ENCODE results near the gene PIKFYVE.

Gene PIKFYVE

GRCh38 chr2:208244422-208244821 is 21.6 kb upstream of the PIKFYVE start:
- Histone ChIP-seq H3K79me2 (ENCODE audit: control insufficient read depth, insufficient read depth, low read length, unreplicated experiment) (no peaks in the 10 kb centered on the region), H2AFZ (ENCODE audit: low read length, unreplicated experiment) (no peak overlapping the region), H3K4me3 (ENCODE audit: low read depth, low read length) (no peak overlapping the region), H3K4me1 (ENCODE audit: control insufficient read depth, insufficient read depth, low read length, unreplicated experiment) (no peaks in the 10 kb centered on the region), H3K36me3 (ENCODE audit: insufficient read depth, low read length) (peaks cover 9% of the 10 kb centered on the region; the same call in 1 of the 2 replicates), H3K27ac (ENCODE audit: low read depth, low read length) (no peak overlapping the region), H3K27me3 (ENCODE audit: insufficient read depth, low read length) (no peaks in the 10 kb centered on the region)

GRCh38 chr2:208245746-208246145 is 20.3 kb upstream of the PIKFYVE start:
- Histone ChIP-seq H3K4me1 (ENCODE audit: control insufficient read depth, insufficient read depth, low read length, unreplicated experiment) (peaks cover 9% of the 10 kb centered on the region), H3K27me3 (ENCODE audit: insufficient read depth, low read length) (no peaks in the 10 kb centered on the region), H3K27ac (ENCODE audit: low read depth, low read length) (no peak overlapping the region), H3K36me3 (ENCODE audit: insufficient read depth, low read length) (peaks cover 9% of the 10 kb centered on the region; the same call in 1 of the 2 replicates), H3K79me2 (ENCODE audit: control insufficient read depth, insufficient read depth, low read length, unreplicated experiment) (no peaks in the 10 kb centered on the region), H2AFZ (ENCODE audit: low read length, unreplicated experiment) (no peak overlapping the region), H3K4me3 (ENCODE audit: low read depth, low read length) (no peak overlapping the region)

GRCh38 chr2:208248601-208249000 is 17.5 kb upstream of the PIKFYVE start:
- peaks cover 25% of the 10 kb centered on the region for H3K4me1 ChIP-seq (ENCODE audit: control insufficient read depth, insufficient read depth, low read length, unreplicated experiment)
- no peak overlapping the region for H3K4me3 ChIP-seq (ENCODE audit: low read depth, low read length)
- peaks cover 2% of the 10 kb centered on the region for H3K79me2 ChIP-seq (ENCODE audit: control insufficient read depth, insufficient read depth, low read length, unreplicated experiment)
- no peaks in the 10 kb centered on the region for H3K27me3 ChIP-seq (ENCODE audit: insufficient read depth, low read length)
- H3K27ac ChIP-seq (ENCODE audit: low read depth, low read length), result no peak overlapping the region
- no peak overlapping the region for H2AFZ ChIP-seq (ENCODE audit: low read length, unreplicated experiment)
- H3K36me3 ChIP-seq (ENCODE audit: insufficient read depth, low read length), result peaks cover 9% of the 10 kb centered on the region; the same call in 1 of the 2 replicates

- no peak overlapping the region for H3K4me3 ChIP-seq (ENCODE audit: low read depth, low read length)
- peaks cover 25% of the 10 kb centered on the region for H3K4me1 ChIP-seq (ENCODE audit: control insufficient read depth, insufficient read depth, low read length, unreplicated experiment)
- no peak overlapping the region for H3K27ac ChIP-seq (ENCODE audit: low read depth, low read length)
- peaks cover 2% of the 10 kb centered on the region for H3K79me2 ChIP-seq (ENCODE audit: control insufficient read depth, insufficient read depth, low read length, unreplicated experiment)
- H3K27me3 ChIP-seq (ENCODE audit: insufficient read depth, low read length), result no peaks in the 10 kb centered on the region
- H3K36me3 ChIP-seq (ENCODE audit: insufficient read depth, low read length), result peaks cover 9% of the 10 kb centered on the region; the same call in 1 of the 2 replicates
- H2AFZ ChIP-seq (ENCODE audit: low read length, unreplicated experiment), result no peak overlapping the region
Measured at GRCh38 chr2:208249296-208249695, 16.8 kb upstream of the PIKFYVE start.

- no peak overlapping the region for H3K4me3 ChIP-seq (ENCODE audit: low read depth, low read length)
Measured at GRCh38 chr2:208250388-208250787, 15.7 kb upstream of the PIKFYVE start.

GRCh38 chr2:208251098-208251497 is 15.0 kb upstream of the PIKFYVE start:
- Histone ChIP-seq H3K79me2 (ENCODE audit: control insufficient read depth, insufficient read depth, low read length, unreplicated experiment) (peaks cover 2% of the 10 kb centered on the region), H3K4me1 (ENCODE audit: control insufficient read depth, insufficient read depth, low read length, unreplicated experiment) (peaks cover 30% of the 10 kb centered on the region), H3K27ac (ENCODE audit: low read depth, low read length) (peak overlapping the region; percentile 43; the same call in 1 of the 2 replicates)

More at GRCh38 chr2:208250388-208250787, 15.7 kb upstream of the PIKFYVE start:
- H3K36me3 ChIP-seq (ENCODE audit: insufficient read depth, low read length), result 0 out of 2 replicates have a peak, but pooled peaks cover 9% of the 10 kb centered on the region
- H3K4me1 ChIP-seq (ENCODE audit: control insufficient read depth, insufficient read depth, low read length, unreplicated experiment), result peaks cover 25% of the 10 kb centered on the region
- H3K27ac ChIP-seq (ENCODE audit: low read depth, low read length), result peak overlapping the region; percentile 43
- peaks cover 2% of the 10 kb centered on the region for H3K79me2 ChIP-seq (ENCODE audit: control insufficient read depth, insufficient read depth, low read length, unreplicated experiment)
- no peak overlapping the region for H2AFZ ChIP-seq (ENCODE audit: low read length, unreplicated experiment)
- H3K27me3 ChIP-seq (ENCODE audit: insufficient read depth, low read length), result no peaks in the 10 kb centered on the region

GRCh38 chr2:208252716-208253492 is 13.2 kb upstream of the PIKFYVE start:
- Histone ChIP-seq H3K27ac (ENCODE audit: low read depth, low read length) (peak overlapping the region; percentile 19; the same call in 1 of the 2 replicates), H3K4me1 (ENCODE audit: control insufficient read depth, insufficient read depth, low read length, unreplicated experiment) (peaks cover 30% of the 10 kb centered on the region), H3K4me3 (ENCODE audit: low read depth, low read length) (peak overlapping the region; percentile 96)

More at GRCh38 chr2:208251098-208251497, 15.0 kb upstream of the PIKFYVE start:
- Histone ChIP-seq H3K4me3 (ENCODE audit: low read depth, low read length) (no peak overlapping the region), H3K27me3 (ENCODE audit: insufficient read depth, low read length) (no peaks in the 10 kb centered on the region), H3K36me3 (ENCODE audit: insufficient read depth, low read length) (0 out of 2 replicates have a peak, but pooled peaks cover 9% of the 10 kb centered on the region), H2AFZ (ENCODE audit: low read length, unreplicated experiment) (no peak overlapping the region)

GRCh38 chr2:208253600-208254117 is 12.4 kb upstream of the PIKFYVE start:
- H2AFZ ChIP-seq (ENCODE audit: low read length, unreplicated experiment), result peak overlapping the region; percentile 51
- H3K79me2 ChIP-seq (ENCODE audit: control insufficient read depth, insufficient read depth, low read length, unreplicated experiment), result peaks cover 2% of the 10 kb centered on the region
- no peaks in the 10 kb centered on the region for H3K27me3 ChIP-seq (ENCODE audit: insufficient read depth, low read length)
- H3K27ac ChIP-seq (ENCODE audit: low read depth, low read length), result no peak overlapping the region
- no peaks in the 10 kb centered on the region for H3K36me3 ChIP-seq (ENCODE audit: insufficient read depth, low read length)
- H3K4me3 ChIP-seq (ENCODE audit: low read depth, low read length), result peak overlapping the region; percentile 96
- peaks cover 30% of the 10 kb centered on the region for H3K4me1 ChIP-seq (ENCODE audit: control insufficient read depth, insufficient read depth, low read length, unreplicated experiment)

More at GRCh38 chr2:208252716-208253492, 13.2 kb upstream of the PIKFYVE start:
- no peak overlapping the region for H2AFZ ChIP-seq (ENCODE audit: low read length, unreplicated experiment)
- no peaks in the 10 kb centered on the region for H3K27me3 ChIP-seq (ENCODE audit: insufficient read depth, low read length)
- H3K79me2 ChIP-seq (ENCODE audit: control insufficient read depth, insufficient read depth, low read length, unreplicated experiment), result peaks cover 2% of the 10 kb centered on the region
- H3K36me3 ChIP-seq (ENCODE audit: insufficient read depth, low read length), result 0 out of 2 replicates have a peak, but pooled peaks cover 7% of the 10 kb centered on the region

- 0 out of 2 replicates have a peak overlapping the region, but pooled peaks have one; percentile 13 for H3K27ac ChIP-seq (ENCODE audit: low read depth, low read length)
- no peaks in the 10 kb centered on the region for H3K27me3 ChIP-seq (ENCODE audit: insufficient read depth, low read length)
- H3K79me2 ChIP-seq (ENCODE audit: control insufficient read depth, insufficient read depth, low read length, unreplicated experiment), result peaks cover 2% of the 10 kb centered on the region
- no peaks in the 10 kb centered on the region for H3K36me3 ChIP-seq (ENCODE audit: insufficient read depth, low read length)
- H2AFZ ChIP-seq (ENCODE audit: low read length, unreplicated experiment), result peak overlapping the region; percentile 95
- H3K4me3 ChIP-seq (ENCODE audit: low read depth, low read length), result peak overlapping the region; percentile 96
- H3K4me1 ChIP-seq (ENCODE audit: control insufficient read depth, insufficient read depth, low read length, unreplicated experiment), result peaks cover 30% of the 10 kb centered on the region
Measured at GRCh38 chr2:208254118-208254870, 11.8 kb upstream of the PIKFYVE start.

- H3K27me3 ChIP-seq (ENCODE audit: insufficient read depth, low read length), result no peaks in the 10 kb centered on the region
- H3K79me2 ChIP-seq (ENCODE audit: control insufficient read depth, insufficient read depth, low read length, unreplicated experiment), result peaks cover 2% of the 10 kb centered on the region
- H3K4me3 ChIP-seq (ENCODE audit: low read depth, low read length), result peak within 1 kb of the TSS; percentile 96
- H3K36me3 ChIP-seq (ENCODE audit: insufficient read depth, low read length), result no peaks in the 10 kb centered on the region
- H3K4me1 ChIP-seq (ENCODE audit: control insufficient read depth, insufficient read depth, low read length, unreplicated experiment), result peaks cover 28% of the 10 kb centered on the region
- H2AFZ ChIP-seq (ENCODE audit: low read length, unreplicated experiment), result peak within 1 kb of the TSS; percentile 95
- peak within 1 kb of the TSS; percentile 38; the same call in 1 of the 2 replicates for H3K27ac ChIP-seq (ENCODE audit: low read depth, low read length)
Measured at GRCh38 chr2:208254871-208255556, 11.0 kb upstream of the PIKFYVE start, which contains the start of gene IDH1. Gene IDH1 (minus strand): TSS chr2:208255071. CDS start chr2:208251551, 3,520 bp downstream.

Measured in ACC112 (cell line).